ENCODE measurements around the gene ZFP92.

DNA sequence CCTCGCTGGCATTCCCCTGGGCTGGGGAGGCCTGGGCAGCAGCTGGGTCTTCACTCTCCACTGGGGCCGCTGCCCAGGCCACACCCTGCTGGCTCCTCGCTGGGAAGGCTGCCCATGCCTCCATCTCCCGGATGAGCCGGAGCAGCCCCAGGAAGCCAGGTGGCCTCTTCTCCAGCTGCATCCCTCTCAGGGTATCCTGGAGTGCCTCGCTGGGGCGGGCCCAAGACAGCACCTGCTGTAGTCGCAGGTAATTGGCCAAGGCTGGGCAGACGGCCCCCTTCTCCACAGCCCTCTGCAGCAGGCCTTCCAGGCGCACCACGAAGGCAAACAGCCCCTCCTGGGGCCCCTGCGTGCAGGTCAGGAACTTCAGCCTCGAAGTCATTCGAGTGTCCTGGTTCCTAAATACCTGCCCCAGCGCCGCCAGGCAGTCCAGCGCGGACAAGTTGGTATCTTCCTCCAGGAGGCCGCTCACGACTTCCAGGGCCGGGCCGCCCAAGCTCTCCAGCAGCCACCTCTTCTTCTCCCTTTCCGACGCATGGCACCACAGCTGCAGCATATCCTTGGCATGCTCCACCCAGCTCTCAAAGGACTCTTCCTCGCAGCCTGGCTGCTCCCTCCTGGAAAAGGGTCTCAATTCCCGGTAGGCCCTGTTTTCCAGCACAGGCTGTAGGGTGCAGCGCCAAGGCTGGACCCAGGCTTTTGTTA, 13.9 kb upstream of the ZFP92 start:
- TF ChIP-seq, protein P1, sequence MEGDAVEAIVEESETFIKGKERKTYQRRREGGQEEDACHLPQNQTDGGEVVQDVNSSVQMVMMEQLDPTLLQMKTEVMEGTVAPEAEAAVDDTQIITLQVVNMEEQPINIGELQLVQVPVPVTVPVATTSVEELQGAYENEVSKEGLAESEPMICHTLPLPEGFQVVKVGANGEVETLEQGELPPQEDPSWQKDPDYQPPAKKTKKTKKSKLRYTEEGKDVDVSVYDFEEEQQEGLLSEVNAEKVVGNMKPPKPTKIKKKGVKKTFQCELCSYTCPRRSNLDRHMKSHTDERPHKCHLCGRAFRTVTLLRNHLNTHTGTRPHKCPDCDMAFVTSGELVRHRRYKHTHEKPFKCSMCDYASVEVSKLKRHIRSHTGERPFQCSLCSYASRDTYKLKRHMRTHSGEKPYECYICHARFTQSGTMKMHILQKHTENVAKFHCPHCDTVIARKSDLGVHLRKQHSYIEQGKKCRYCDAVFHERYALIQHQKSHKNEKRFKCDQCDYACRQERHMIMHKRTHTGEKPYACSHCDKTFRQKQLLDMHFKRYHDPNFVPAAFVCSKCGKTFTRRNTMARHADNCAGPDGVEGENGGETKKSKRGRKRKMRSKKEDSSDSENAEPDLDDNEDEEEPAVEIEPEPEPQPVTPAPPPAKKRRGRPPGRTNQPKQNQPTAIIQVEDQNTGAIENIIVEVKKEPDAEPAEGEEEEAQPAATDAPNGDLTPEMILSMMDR (IDR thresholded peaks at IDR 0.05) = no peak
- no peak for TF ChIP-seq POLR2A (IDR thresholded peaks at IDR 0.05)

Measured in prostate gland (tissue), 2 donors.